Activated naive CD8-positive, alpha-beta T cell treated with anti-CD3 and anti-CD28 coated beads for 36 hours (primary cell): Measurements from ENCODE around the gene PLN. TPM values are rescaled to one million over a fixed set of nuclear protein-coding genes. Genes with fewer than 3 reads are reported as not detected.

Experiments
- DNase-seq: peaks from one replicate; pipeline ENCODE4 v3.0.0; 2021
- H3K27ac Mint-ChIP-seq: one replicate; pipeline ENCODE4 v1.8.0; 2022; ENCODE audit warnings: mild to moderate bottlenecking, moderate library complexity, mixed read lengths
- H3K27me3 Mint-ChIP-seq: one replicate; pipeline ENCODE4 v1.8.0; 2022; ENCODE audit warnings: mild to moderate bottlenecking, mixed read lengths
- H3K36me3 Mint-ChIP-seq: one replicate; pipeline ENCODE4 v1.8.0; 2021; ENCODE audit warnings: mild to moderate bottlenecking, mixed read lengths
- H3K4me1 Mint-ChIP-seq: one replicate; pipeline ENCODE4 v1.8.0; 2021; ENCODE audit warnings: mixed read lengths
- H3K4me3 Mint-ChIP-seq: one replicate; pipeline ENCODE4 v1.8.0; 2022; ENCODE audit warnings: mild to moderate bottlenecking, moderate library complexity, mixed read lengths
- H3K9me3 Mint-ChIP-seq: one replicate; pipeline ENCODE4 v1.8.0; 2022; ENCODE audit warnings: mixed read lengths
- total RNA-seq, 2 experiments: library from RNA; stranded (reverse); gene quantifications; one replicate each; pipeline ENCODE4 v1.2.3, GENCODE V29; 2021

Gene PLN
- total RNA-seq, 2 experiments from 2014 or later, result not detected

GRCh38 chr6:118554698-118555097 is 6.6 kb downstream of the PLN start:
- Mint-ChIP-seq H3K27ac (no peak overlapping the region), H3K27me3 (no peaks in the 10 kb centered on the region), H3K9me3 (no peaks in the 10 kb centered on the region), H3K36me3 (peaks cover 29% of the 10 kb centered on the region), H3K4me3 (no peak overlapping the region), H3K4me1 (peaks cover 47% of the 10 kb centered on the region)
- no peak for DNase-seq

GRCh38 chr6:118558464-118559217 is 10.5 kb downstream of the PLN start:
- H3K27me3 Mint-ChIP-seq, result no peaks in the 10 kb centered on the region
- peak overlapping the region; percentile 57 for H3K4me3 Mint-ChIP-seq
- no peak for DNase-seq
- peaks cover 33% of the 10 kb centered on the region for H3K4me1 Mint-ChIP-seq
- H3K9me3 Mint-ChIP-seq, result no peaks in the 10 kb centered on the region
- peak overlapping the region; percentile 85 for H3K27ac Mint-ChIP-seq
- peaks cover 37% of the 10 kb centered on the region for H3K36me3 Mint-ChIP-seq

GRCh38 chr6:118559659-118560058 is 11.6 kb downstream of the PLN start:
- Mint-ChIP-seq H3K4me1 (peaks cover 35% of the 10 kb centered on the region), H3K36me3 (peaks cover 34% of the 10 kb centered on the region), H3K9me3 (no peaks in the 10 kb centered on the region), H3K27ac (peak overlapping the region; percentile 56), H3K4me3 (no peak overlapping the region), H3K27me3 (no peaks in the 10 kb centered on the region)
- no peak for DNase-seq

GRCh38 chr6:118562248-118562647 is 14.2 kb downstream of the PLN start:
- DNase-seq, result no peak
- Mint-ChIP-seq H3K4me3 (no peak overlapping the region), H3K9me3 (no peaks in the 10 kb centered on the region), H3K27me3 (no peaks in the 10 kb centered on the region), H3K4me1 (peaks cover 41% of the 10 kb centered on the region), H3K27ac (no peak overlapping the region), H3K36me3 (peaks cover 16% of the 10 kb centered on the region)

- H3K27ac Mint-ChIP-seq, result no peak overlapping the region
- H3K9me3 Mint-ChIP-seq, result no peaks in the 10 kb centered on the region
- DNase-seq, result no peak
- H3K27me3 Mint-ChIP-seq, result no peaks in the 10 kb centered on the region
- no peak overlapping the region for H3K4me3 Mint-ChIP-seq
- peaks cover 16% of the 10 kb centered on the region for H3K36me3 Mint-ChIP-seq
- H3K4me1 Mint-ChIP-seq, result peaks cover 40% of the 10 kb centered on the region
Measured at GRCh38 chr6:118562959-118563358, 14.9 kb downstream of the PLN start.

- Mint-ChIP-seq H3K36me3 (peaks cover 6% of the 10 kb centered on the region), H3K27me3 (no peaks in the 10 kb centered on the region), H3K4me1 (peaks cover 30% of the 10 kb centered on the region), H3K27ac (no peak overlapping the region), H3K9me3 (no peaks in the 10 kb centered on the region), H3K4me3 (no peak overlapping the region)
- DNase-seq, result no peak
Measured at GRCh38 chr6:118565311-118565960, 17.3 kb downstream of the PLN start.

- Mint-ChIP-seq H3K9me3 (peaks cover under 1% of the 10 kb centered on the region), H3K27ac (no peak overlapping the region)
Measured at GRCh38 chr6:118567974-118568373, 19.9 kb downstream of the PLN start.

GRCh38 chr6:118569498-118569897 is 21.4 kb downstream of the PLN start:
- Mint-ChIP-seq H3K4me1 (peaks cover 28% of the 10 kb centered on the region), H3K4me3 (no peak overlapping the region), H3K27me3 (no peaks in the 10 kb centered on the region), H3K36me3 (peaks cover 16% of the 10 kb centered on the region), H3K27ac (no peak overlapping the region), H3K9me3 (peaks cover 11% of the 10 kb centered on the region)
- no peak for DNase-seq

More at GRCh38 chr6:118567974-118568373, 19.9 kb downstream of the PLN start:
- H3K4me3 Mint-ChIP-seq, result no peak overlapping the region
- peaks cover 31% of the 10 kb centered on the region for H3K4me1 Mint-ChIP-seq
- DNase-seq, result no peak
- H3K36me3 Mint-ChIP-seq, result peaks cover 6% of the 10 kb centered on the region
- no peaks in the 10 kb centered on the region for H3K27me3 Mint-ChIP-seq

GRCh38 chr6:118571121-118571520 is 23.0 kb downstream of the PLN start:
- Mint-ChIP-seq H3K27me3 (no peaks in the 10 kb centered on the region), H3K27ac (no peak overlapping the region), H3K9me3 (peaks cover 20% of the 10 kb centered on the region)

GRCh38 chr6:118574051-118574865 is 26.2 kb downstream of the PLN start:
- no peak for DNase-seq

More at GRCh38 chr6:118571121-118571520, 23.0 kb downstream of the PLN start:
- H3K4me3 Mint-ChIP-seq, result no peak overlapping the region
- peaks cover 20% of the 10 kb centered on the region for H3K4me1 Mint-ChIP-seq
- DNase-seq, result no peak
- H3K36me3 Mint-ChIP-seq, result peaks cover 32% of the 10 kb centered on the region

GRCh38 chr6:118577972-118578371 is 29.9 kb downstream of the PLN start:
- no peak for DNase-seq
- H3K27ac Mint-ChIP-seq, result no peak overlapping the region
- H3K4me3 Mint-ChIP-seq, result no peak overlapping the region
- no peaks in the 10 kb centered on the region for H3K4me1 Mint-ChIP-seq
- peaks cover 56% of the 10 kb centered on the region for H3K9me3 Mint-ChIP-seq
- no peaks in the 10 kb centered on the region for H3K27me3 Mint-ChIP-seq
- peaks cover 95% of the 10 kb centered on the region for H3K36me3 Mint-ChIP-seq

More at GRCh38 chr6:118574051-118574865, 26.2 kb downstream of the PLN start:
- no peaks in the 10 kb centered on the region for H3K27me3 Mint-ChIP-seq
- peaks cover 10% of the 10 kb centered on the region for H3K4me1 Mint-ChIP-seq
- H3K36me3 Mint-ChIP-seq, result peaks cover 63% of the 10 kb centered on the region
- no peak overlapping the region for H3K4me3 Mint-ChIP-seq
- H3K9me3 Mint-ChIP-seq, result peaks cover 42% of the 10 kb centered on the region
- H3K27ac Mint-ChIP-seq, result peak overlapping the region; percentile 27

GRCh38 chr6:118578617-118579016 is 30.5 kb downstream of the PLN start:
- H3K9me3 Mint-ChIP-seq, result peaks cover 52% of the 10 kb centered on the region
- peaks cover 94% of the 10 kb centered on the region for H3K36me3 Mint-ChIP-seq
- no peaks in the 10 kb centered on the region for H3K27me3 Mint-ChIP-seq
- H3K27ac Mint-ChIP-seq, result no peak overlapping the region
- no peak for DNase-seq
- H3K4me1 Mint-ChIP-seq, result no peaks in the 10 kb centered on the region
- no peak overlapping the region for H3K4me3 Mint-ChIP-seq

GRCh38 chr6:118579786-118580185 is 31.7 kb downstream of the PLN start:
- Mint-ChIP-seq H3K9me3 (peaks cover 43% of the 10 kb centered on the region), H3K27ac (no peak overlapping the region), H3K4me3 (no peak overlapping the region), H3K4me1 (no peaks in the 10 kb centered on the region), H3K36me3 (peaks cover 84% of the 10 kb centered on the region), H3K27me3 (no peaks in the 10 kb centered on the region)
- no peak for DNase-seq

GRCh38 chr6:118580585-118581419 is 32.7 kb downstream of the PLN start:
- Mint-ChIP-seq H3K4me1 (no peaks in the 10 kb centered on the region), H3K27ac (peak overlapping the region; percentile 76), H3K27me3 (no peaks in the 10 kb centered on the region), H3K9me3 (peaks cover 40% of the 10 kb centered on the region), H3K36me3 (peaks cover 84% of the 10 kb centered on the region), H3K4me3 (no peak overlapping the region)
- no peak for DNase-seq
